Measurements from ENCODE around the gene OXT. TPM values are rescaled to one million over a fixed set of nuclear protein-coding genes. Genes with fewer than 3 reads are reported as not detected.

The OXT gene
- not detected in 2 replicates for total RNA-seq

DNA sequence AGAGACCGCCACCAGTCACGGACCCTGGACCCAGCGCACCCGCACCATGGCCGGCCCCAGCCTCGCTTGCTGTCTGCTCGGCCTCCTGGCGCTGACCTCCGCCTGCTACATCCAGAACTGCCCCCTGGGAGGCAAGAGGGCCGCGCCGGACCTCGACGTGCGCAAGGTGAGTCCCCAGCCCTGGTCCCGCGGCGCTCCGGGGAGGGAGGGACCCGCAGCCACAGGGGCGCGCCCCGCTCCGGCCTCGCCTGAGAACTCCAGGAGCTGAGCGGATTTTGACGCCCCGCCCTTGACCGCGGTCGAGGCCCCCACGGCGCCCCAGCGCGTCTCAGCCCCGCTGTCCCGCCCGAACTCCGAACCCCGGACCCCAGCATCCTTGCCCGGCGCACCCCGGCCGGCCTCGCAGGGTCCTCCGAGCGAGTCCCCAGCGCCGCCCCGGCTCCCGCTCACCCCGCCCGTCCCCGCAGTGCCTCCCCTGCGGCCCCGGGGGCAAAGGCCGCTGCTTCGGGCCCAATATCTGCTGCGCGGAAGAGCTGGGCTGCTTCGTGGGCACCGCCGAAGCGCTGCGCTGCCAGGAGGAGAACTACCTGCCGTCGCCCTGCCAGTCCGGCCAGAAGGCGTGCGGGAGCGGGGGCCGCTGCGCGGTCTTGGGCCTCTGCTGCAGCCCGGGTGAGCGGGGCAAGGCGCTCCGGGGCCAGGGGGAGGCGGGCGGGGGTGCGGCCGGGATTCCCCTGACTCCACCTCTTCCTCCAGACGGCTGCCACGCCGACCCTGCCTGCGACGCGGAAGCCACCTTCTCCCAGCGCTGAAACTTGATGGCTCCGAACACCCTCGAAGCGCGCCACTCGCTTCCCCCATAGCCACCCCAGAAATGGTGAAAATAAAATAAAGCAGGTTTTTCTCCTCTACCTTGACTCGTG, at the start of gene OXT:
Gene OXT, plus strand, starts transcription at position 11 of the 920 bp plus-strand sequence. Its CDS starts 36 bp downstream, at position 47.

DNA sequence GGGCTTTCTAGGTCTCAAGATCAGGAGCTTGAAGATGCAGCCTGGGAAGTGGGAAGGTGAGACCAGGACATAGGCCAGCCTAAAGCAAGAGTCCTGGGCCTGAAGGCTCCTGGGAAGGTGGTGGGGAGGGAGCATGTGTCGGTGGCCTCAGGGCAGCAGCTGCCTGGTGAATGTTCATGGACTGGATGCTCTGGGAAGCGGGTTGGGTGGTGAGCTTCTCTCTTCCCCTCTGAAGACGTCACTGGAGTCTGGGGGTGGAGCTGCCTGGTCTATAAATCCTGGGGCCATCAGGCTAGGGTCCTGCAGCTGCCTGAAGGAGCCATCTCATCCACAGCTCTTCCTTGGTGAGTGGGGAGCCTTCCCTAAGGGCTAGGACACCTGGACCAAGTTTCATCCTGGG, 28.1 kb upstream of the OXT start, which contains the start of gene GNRH2:
Gene GNRH2, plus strand, starts transcription at position 301 of the 400 bp plus-strand sequence. CDS start 793 bp downstream, outside the sequence.

DNA sequence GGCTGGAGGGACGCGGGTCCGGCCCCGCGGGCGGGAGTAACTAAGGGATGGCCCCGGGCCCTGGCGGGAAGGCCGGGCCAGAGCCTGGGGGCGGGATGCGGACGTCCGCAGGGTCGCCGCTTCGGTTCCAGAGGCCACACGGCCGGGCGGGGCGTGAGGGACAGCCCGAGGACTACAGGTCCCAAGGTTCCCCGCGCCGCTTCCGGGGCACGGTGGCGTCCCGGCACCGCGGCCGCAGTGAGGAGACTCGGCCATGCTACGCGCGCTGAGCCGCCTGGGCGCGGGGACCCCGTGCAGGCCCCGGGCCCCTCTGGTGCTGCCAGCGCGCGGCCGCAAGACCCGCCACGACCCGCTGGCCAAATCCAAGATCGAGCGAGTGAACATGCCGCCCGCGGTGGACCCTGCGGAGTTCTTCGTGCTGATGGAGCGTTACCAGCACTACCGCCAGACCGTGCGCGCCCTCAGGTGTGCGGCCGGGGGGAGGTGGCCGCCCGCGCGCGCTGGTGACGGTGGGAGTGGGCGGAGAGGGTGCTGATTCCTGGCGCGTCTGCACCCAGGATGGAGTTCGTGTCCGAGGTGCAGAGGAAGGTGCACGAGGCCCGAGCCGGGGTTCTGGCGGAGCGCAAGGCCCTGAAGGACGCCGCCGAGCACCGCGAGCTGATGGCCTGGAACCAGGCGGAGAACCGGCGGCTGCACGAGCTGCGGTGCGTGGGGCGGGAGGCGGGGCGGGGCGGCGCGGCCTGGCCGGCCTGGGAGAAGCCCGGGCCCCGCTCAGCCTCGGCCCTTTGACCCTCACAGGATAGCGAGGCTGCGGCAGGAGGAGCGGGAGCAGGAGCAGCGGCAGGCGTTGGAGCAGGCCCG, 25.4 kb upstream of the OXT start, which contains the start of gene MRPS26:
Gene MRPS26, plus strand, starts transcription at position 237 of the 861 bp plus-strand sequence. Its CDS starts 17 bp downstream, at position 254.

DNA sequence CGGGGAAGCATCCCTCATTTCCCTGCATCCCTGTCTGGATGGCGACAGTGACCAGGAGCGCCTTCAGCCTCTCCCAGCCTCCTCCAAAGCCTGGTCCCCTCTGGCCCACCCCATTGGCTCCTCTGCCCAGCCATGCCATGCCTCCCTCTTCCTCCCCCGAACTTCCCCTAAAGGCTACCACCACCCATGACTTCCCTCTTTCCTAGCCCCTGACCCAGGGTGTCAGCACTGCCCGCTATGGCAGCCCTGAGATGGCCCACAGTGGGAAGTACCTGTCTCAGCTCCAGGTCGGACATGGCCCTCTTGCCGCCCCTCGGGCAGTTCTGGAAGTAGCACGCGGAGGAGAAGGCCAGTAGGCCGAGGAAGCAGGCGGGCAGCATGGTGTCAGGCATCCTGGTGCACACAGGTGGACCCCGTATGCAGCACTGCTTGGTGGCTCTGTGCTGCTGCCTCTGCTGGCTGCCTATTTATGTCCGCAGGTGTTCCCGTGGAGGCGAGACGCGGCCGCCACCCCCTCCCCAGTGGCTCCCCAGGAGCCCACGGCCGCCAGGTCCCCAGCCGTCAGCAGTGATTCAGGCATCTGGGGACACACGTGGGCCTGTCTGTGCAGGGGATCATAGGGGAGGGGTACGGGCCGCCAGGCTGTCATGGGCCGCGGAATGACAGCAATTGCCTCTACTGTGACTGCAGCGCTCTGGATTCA, 13.0 kb downstream of the OXT start, which contains the start of gene AVP:
Gene AVP, minus strand, starts transcription at position 442 of the 703 bp plus-strand sequence. Its CDS starts 50 bp downstream, at position 392.

Other genes starting within 250 kb of the OXT start
- 11.5 and 22.4 TPM in 2 replicates for gene PCED1A, start 231.0 kb upstream of the OXT start, total RNA-seq
- 42.3 and 52.3 TPM in 2 replicates for gene VPS16, start 230.9 kb upstream of the OXT start, total RNA-seq
- gene PTPRA, start 198.1 kb upstream of the OXT start, total RNA-seq = 19.8 and 29.6 TPM in 2 replicates
- 0.25 TPM in 1 of 2 replicates, not detected in the other for gene GNRH2, start 28.0 kb upstream of the OXT start, total RNA-seq
- gene MRPS26, start 25.6 kb upstream of the OXT start, total RNA-seq = 36.4 and 36.6 TPM in 2 replicates
- gene AVP, start 13.1 kb downstream of the OXT start, total RNA-seq = not detected in 2 replicates
- gene FASTKD5, start 88.2 kb downstream of the OXT start, total RNA-seq = 10.7 and 22.8 TPM in 2 replicates
- 1.6 and 2.5 TPM in 2 replicates for gene UBOX5, start 88.2 kb downstream of the OXT start, total RNA-seq
- 3.4 and 13.7 TPM in 2 replicates for gene LZTS3, start 101.9 kb downstream of the OXT start, total RNA-seq
- 25.9 and 45.1 TPM in 2 replicates for gene DDRGK1, start 133.1 kb downstream of the OXT start, total RNA-seq
- gene ITPA, start 137.9 kb downstream of the OXT start, total RNA-seq = 27.1 and 34.5 TPM in 2 replicates
- 1.3 and 28.9 TPM in 2 replicates for gene SLC4A11, start 167.6 kb downstream of the OXT start, total RNA-seq

Measured in bladder microvascular endothelial cell (primary cell).